Osteoblast (primary cell): ENCODE data around the gene CNTN5. TPM values are rescaled to one million over a fixed set of nuclear protein-coding genes. Genes with fewer than 3 reads are reported as not detected.

ENCODE experiments used
- DNase-seq: peaks from one replicate; pipeline ENCODE4 v3.0.0; 2011; ENCODE audit warnings: low spot score, mixed read lengths; ENCODE audit not compliant: insufficient read length; ENCODE audit errors: missing footprints
- H2AFZ ChIP-seq: 2 replicates; pipeline ENCODE4 v1.6.0; 2011; ENCODE audit warnings: mild to moderate bottlenecking, low read length
- H3K27ac ChIP-seq: 2 replicates; pipeline ENCODE4 v1.5.1; 2011; ENCODE audit warnings: mild to moderate bottlenecking, low read depth, low read length, moderate library complexity
- H3K27me3 ChIP-seq: 2 replicates; pipeline ENCODE4 v1.6.0; 2012; ENCODE audit warnings: mild to moderate bottlenecking, control low read depth, inconsistent platforms, low read length, moderate library complexity; ENCODE audit not compliant: insufficient read depth
- H3K36me3 ChIP-seq: 2 replicates; pipeline ENCODE4 v1.5.1; 2011; ENCODE audit warnings: mild to moderate bottlenecking, low read length, control low read depth, moderate library complexity; ENCODE audit not compliant: insufficient read depth
- H3K4me1 ChIP-seq: 2 replicates; pipeline ENCODE4 v1.5.1; 2011; ENCODE audit warnings: mild to moderate bottlenecking, low read length, control low read depth, moderate library complexity; ENCODE audit not compliant: insufficient read depth
- H3K4me2 ChIP-seq: 2 replicates; pipeline ENCODE4 v1.6.0; 2011; ENCODE audit warnings: mild to moderate bottlenecking, low read length; ENCODE audit not compliant: insufficient read depth
- H3K4me3 ChIP-seq: fragments of 200-600 bp; sonication (generic); 3 replicates; pipeline ENCODE4 v1.5.1; 2012; ENCODE audit warnings: mild to moderate bottlenecking, low read length, inconsistent platforms; ENCODE audit not compliant: insufficient read depth
- H3K79me2 ChIP-seq: 2 replicates; pipeline ENCODE4 v1.6.0; 2012; ENCODE audit warnings: mild to moderate bottlenecking, low read length, control low read depth, inconsistent platforms; ENCODE audit not compliant: insufficient read depth
- H3K9me3 ChIP-seq: 2 replicates; pipeline ENCODE4 v1.5.1; 2011; ENCODE audit warnings: low read depth, low read length, control low read depth
- H4K20me1 ChIP-seq: 2 replicates; pipeline ENCODE4 v1.6.0; 2012; ENCODE audit warnings: mild to moderate bottlenecking, low read length, control low read depth; ENCODE audit not compliant: insufficient read depth
- total RNA-seq: library from RNA; depleted of rRNA; stranded (reverse); fragments of >200 nt; gene quantifications from 2 replicates; pipeline ENCODE4 v1.2.3, GENCODE V29; 2012
- TF ChIP-seq, protein P1 (sequence below): IDR thresholded peaks from 2 replicates; pipeline ENCODE4 v1.5.1; 2011; ENCODE audit warnings: mild to moderate bottlenecking, low read depth, low read length, moderate library complexity; ENCODE audit errors: extremely low read depth

The CNTN5 gene
- total RNA-seq, 1 donor = not detected

DNA sequence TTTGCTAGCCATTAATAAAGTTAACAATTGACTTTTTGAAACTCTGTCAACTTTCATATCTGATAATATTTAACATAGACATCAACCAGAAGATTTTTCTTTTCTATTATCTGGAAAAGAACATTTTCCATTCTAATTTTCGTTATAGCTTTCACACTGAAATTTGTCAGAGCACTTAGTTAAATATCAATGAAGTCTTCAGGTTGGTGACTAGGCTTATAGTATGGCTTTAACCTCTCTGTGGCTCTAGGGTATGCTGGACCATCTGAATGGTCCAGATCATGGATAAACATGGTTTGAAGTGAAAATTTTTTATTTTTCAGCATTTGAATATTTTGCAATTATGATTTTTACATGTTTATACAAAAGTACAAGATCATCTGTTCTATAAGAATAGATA, 548.1 kb downstream of the CNTN5 start:
- no peak overlapping the region for H3K27ac ChIP-seq
- H3K36me3 ChIP-seq = no peaks in the 10 kb centered on the region
- H3K4me1 ChIP-seq = no peaks in the 10 kb centered on the region
- no peaks in the 10 kb centered on the region for H3K9me3 ChIP-seq
- H3K4me2 ChIP-seq = no peak overlapping the region
- no peak overlapping the region for H3K4me3 ChIP-seq
- no peaks in the 10 kb centered on the region for H4K20me1 ChIP-seq
- H2AFZ ChIP-seq = no peak overlapping the region
- TF ChIP-seq, protein P1, sequence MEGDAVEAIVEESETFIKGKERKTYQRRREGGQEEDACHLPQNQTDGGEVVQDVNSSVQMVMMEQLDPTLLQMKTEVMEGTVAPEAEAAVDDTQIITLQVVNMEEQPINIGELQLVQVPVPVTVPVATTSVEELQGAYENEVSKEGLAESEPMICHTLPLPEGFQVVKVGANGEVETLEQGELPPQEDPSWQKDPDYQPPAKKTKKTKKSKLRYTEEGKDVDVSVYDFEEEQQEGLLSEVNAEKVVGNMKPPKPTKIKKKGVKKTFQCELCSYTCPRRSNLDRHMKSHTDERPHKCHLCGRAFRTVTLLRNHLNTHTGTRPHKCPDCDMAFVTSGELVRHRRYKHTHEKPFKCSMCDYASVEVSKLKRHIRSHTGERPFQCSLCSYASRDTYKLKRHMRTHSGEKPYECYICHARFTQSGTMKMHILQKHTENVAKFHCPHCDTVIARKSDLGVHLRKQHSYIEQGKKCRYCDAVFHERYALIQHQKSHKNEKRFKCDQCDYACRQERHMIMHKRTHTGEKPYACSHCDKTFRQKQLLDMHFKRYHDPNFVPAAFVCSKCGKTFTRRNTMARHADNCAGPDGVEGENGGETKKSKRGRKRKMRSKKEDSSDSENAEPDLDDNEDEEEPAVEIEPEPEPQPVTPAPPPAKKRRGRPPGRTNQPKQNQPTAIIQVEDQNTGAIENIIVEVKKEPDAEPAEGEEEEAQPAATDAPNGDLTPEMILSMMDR = no peak
- DNase-seq = no peak
- no peaks in the 10 kb centered on the region for H3K27me3 ChIP-seq
- no peaks in the 10 kb centered on the region for H3K79me2 ChIP-seq

DNA sequence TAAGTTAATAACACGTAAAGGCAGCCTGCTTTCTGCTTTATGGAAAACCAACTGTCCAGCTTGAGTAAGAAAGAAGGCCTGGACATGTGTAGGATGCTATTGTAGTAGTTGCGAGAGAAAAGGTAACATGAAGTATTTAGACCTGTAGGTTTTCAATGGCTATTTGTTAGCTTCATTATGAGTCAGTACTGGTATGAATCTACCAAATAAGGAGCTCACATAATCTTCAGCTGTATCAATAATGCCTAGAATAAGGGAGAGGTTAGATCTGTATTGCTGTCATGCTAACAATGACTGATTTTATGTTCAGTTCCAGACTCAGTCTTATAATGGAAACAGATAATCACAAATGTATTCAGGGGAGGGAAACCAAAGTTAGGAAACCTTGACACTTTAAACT, 550.3 kb downstream of the CNTN5 start:
- H3K27me3 ChIP-seq = no peaks in the 10 kb centered on the region
- no peak overlapping the region for H2AFZ ChIP-seq
- no peaks in the 10 kb centered on the region for H3K4me1 ChIP-seq
- peaks cover 3% of the 10 kb centered on the region for H3K9me3 ChIP-seq
- H4K20me1 ChIP-seq = no peaks in the 10 kb centered on the region
- no peak overlapping the region for H3K4me3 ChIP-seq
- no peak overlapping the region for H3K27ac ChIP-seq
- no peaks in the 10 kb centered on the region for H3K36me3 ChIP-seq
- TF ChIP-seq, protein P1 = no peak
- H3K4me2 ChIP-seq = no peak overlapping the region
- H3K79me2 ChIP-seq = no peaks in the 10 kb centered on the region
- no peak for DNase-seq

DNA sequence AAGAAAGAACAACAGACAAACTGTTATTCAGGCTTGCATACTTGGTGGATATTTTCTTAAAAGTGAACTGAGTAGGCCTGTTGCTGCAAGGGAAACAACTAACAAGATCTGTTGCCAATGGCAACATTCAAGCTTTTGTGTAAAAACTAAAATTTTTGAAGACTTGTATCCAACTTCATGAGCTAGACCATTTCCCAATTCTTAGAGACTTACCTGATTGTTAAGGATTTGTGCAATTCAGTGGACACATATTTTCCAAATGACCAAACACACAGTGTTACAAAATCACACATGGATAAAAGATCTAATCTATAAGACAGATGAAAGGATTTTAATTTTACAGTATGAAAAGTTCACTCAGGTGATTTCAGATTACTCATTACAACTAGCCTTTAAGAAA, 564.1 kb downstream of the CNTN5 start:
- H3K4me1 ChIP-seq = no peaks in the 10 kb centered on the region
- DNase-seq = no peak
- no peak overlapping the region for H3K27ac ChIP-seq
- H3K4me2 ChIP-seq = no peak overlapping the region
- no peaks in the 10 kb centered on the region for H4K20me1 ChIP-seq
- no peak overlapping the region for H2AFZ ChIP-seq
- H3K79me2 ChIP-seq = no peaks in the 10 kb centered on the region
- H3K27me3 ChIP-seq = no peaks in the 10 kb centered on the region
- no peaks in the 10 kb centered on the region for H3K36me3 ChIP-seq
- no peaks in the 10 kb centered on the region for H3K9me3 ChIP-seq
- TF ChIP-seq, protein P1 = no peak
- no peak overlapping the region for H3K4me3 ChIP-seq

DNA sequence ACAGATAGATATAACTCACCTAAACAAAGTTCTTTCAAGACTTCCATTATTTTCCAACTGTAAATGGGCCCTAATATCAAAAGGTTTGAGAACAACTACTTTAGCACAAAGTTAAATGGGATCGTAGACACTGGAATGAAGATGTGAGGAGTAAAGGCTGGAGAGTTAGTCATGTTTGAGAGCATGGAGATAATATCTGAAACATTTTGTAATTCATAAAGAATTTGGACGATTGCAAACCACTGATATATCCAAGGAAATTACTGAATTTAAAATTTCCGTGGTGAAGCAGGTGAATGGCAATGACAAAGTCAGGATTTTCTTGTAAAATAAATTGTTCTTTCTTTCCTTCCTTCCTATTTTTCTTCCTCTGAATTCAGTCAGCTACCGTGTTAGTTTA, 564.9 kb downstream of the CNTN5 start:
- Histone ChIP-seq H3K4me1 (no peaks in the 10 kb centered on the region), H3K9me3 (no peaks in the 10 kb centered on the region), H3K36me3 (no peaks in the 10 kb centered on the region), H3K27me3 (no peaks in the 10 kb centered on the region), H2AFZ (no peak overlapping the region), H3K4me3 (no peak overlapping the region), H4K20me1 (no peaks in the 10 kb centered on the region), H3K79me2 (no peaks in the 10 kb centered on the region), H3K27ac (no peak overlapping the region), H3K4me2 (no peak overlapping the region)
- DNase-seq = no peak
- TF ChIP-seq, protein P1 = no peak
